ENCODE results near the gene PRRT2.
"Not testable (repeated sequence)": the region's sequence is repeated elsewhere in the genome, so short reads cannot be mapped to it uniquely, and the experiment has no call there.

PRRT2 gene

DNA sequence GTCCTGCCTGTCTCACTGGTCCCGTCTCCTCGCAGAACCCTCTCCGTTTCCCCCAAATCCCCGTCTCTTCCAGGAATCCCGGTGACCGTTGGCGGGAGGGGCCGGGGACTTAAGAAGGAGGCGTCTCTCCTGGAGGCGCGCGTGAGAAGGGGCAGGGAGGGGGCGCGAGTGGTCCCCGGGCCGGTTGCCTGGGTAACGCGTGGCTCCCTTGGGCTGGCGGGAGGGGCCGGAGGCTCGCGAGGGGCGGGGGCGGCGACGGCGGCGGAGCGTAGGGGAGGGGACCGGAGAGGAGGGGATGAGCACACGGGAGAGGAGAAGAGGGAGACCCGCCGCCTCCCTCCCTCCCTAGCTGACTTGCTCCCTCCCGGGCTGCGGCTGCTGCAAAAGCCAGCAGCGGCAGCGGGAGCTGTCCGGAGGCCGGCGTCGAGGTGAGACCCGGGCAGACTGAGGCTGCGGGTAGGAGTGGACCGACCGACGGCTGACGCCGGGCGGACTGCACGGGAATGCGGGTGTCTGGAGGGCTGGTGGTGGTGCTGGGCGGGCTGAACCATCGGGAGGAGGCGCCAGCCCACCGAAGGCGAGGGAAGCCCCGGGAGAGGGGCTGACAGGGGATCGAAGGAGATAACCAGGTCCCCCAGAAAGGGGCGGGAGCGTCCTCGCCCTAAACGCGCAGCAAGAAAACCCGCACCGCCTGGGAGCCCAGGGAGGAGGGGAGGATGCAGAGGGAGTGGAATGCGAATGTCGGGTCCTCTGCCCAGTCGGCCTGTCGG lies at the start of gene PRRT2:
PRRT2 (plus strand) TSS at position 298 of the 770 bp plus-strand sequence. CDS start 862 bp downstream, outside the sequence.
- DNase-seq = peak; percentile 47

DNA sequence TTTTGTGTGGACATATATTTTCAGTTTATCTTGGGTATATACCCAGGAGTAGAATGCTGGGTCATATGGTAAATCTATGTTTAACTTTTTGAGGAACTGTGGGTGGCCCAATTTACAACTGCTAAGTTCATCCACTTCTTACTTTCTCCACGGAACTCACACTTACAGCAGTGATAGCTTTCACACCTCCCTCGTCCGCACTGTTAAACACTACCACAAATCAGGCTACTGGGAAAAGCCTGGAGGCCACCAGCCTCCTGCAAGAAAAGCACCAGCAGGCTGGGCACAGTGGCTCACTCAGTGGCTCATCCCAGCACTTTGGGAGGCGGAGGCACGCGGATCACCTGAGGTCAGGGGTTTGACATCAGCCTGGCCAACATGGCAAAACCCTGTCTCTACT lies 48.7 kb upstream of the PRRT2 start:
- DNase-seq = no peak

DNA sequence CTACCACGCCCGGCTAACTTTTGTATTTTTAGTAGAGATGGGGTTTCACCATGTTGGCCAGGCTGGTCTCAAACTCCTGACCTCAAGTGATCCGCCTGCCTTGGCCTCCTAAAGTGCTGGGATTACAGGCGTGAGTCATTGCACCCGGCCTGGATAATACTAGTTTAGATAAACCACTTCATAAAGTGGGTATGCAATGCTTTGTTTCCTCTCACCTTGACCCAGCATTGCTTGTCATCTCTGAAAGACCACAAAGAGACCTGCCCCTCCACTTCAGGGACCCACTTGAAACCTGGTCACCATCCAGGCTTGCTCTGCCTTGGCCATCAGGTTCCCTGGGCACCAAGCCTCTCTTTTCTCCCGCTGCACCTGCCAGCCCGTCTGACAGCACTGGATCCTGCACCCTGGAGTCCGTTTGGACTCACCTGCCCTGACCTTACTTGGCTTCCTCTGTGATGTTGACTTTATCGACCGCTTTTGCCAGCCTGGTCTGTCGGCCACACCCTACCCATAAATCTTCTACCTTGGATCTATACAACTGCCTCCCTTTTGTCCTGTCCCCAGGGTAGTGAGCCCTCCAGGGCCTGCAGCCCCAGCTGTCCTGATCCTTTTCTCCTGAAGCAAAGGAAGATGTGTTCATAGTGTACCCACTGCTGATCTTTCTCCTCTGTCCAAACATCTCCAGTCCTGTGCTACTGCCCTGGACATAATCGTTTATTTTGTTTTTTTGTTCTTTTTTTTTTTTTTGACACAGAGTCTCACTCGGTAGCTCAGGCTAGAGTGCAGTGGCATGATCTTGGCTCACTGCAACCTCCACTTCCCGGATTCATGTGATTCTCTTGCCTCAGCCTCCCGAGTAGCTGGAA lies 46.6 kb upstream of the PRRT2 start:
- DNase-seq = no peak

DNA sequence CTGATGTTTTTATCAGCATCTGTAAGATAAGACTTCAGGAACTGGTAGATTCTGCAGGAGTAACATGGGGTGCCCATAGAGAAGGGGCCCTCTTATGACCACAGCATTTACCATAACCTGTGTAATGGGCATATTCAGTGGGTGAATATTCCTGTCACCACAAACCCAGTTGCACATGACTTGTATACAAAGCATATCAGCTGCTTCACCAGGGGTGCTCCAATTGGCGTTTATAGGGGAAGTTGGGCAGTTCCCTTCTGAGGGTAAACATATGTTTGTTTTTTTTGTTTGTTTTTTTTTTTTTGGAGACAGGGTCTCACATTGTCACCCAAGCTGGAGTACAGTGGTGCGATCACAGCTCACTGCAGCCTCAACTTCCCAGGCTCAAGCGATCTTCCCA lies 45.4 kb upstream of the PRRT2 start:
- DNase-seq = no peak

DNA sequence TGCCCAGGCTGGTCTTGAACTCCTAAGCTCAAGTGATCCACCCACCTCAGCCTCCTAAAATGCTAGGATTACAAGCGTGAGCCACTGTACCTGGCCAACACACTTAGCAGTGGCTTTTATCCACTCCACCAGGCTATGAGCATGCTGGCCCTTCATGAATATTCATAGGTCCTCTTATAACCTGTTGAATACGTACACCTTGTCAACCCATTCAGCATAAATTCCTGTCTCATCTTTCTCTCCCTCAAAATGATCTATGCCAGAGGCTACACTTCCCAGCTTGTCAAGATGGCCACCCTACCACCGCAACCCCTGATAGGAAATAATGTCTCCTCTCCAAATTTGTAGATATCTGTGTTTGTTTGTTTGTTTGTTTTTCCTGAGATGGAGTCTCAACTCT lies 44.9 kb upstream of the PRRT2 start:
- DNase-seq = no peak

DNA sequence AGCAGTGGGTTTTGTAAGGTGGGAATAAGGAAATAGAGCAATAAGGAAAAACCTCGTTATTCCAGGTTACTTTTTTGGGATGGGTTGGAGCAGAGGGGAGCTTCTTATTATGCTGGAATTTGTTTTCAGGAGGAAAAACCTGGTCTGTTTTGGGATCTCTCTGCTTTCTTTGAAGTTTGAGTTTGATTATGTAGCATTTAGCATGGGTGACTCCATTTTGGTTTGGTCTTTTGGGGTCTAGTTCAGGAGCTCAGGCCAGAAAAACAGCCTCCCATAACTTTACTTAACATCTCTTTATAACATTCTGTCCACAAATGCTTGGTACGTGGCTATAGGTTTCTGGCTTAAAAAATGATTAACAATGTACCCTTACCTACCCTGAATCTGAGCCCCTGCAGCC lies 42.5 kb upstream of the PRRT2 start:
- DNase-seq = no peak

DNA sequence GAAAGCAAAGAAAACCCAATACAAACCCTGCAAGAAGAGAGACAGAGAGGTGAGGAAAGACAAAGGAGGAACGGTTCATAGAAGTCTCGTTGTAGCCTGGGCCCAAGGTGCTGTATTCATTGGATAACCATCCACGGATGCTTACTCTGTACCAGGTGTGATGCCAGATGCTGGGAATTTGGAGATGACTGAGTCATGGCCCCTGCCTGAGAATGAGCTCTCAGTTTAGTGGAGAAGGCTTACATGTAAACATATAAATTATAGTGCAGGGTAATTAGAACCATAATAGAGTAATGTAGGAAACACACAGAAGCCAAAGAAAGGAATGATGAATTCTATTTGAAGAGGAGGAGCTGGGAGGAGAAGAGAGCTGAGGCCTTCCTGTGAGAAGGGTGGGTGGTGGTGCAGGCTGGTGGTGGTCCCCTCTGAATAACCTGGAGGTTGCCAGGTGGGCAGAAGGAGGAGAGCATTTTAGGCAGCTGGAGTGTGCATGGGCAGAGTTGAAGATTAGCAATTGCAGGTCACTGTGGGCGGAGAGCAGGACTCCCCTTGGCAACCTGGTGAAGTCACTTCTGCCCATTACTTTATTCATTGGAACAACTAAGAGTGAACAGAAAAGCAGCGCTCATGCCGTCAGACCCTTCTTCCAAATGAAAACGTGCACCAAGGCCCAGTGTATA lies 41.6 kb upstream of the PRRT2 start:
- no peak for DNase-seq

DNA sequence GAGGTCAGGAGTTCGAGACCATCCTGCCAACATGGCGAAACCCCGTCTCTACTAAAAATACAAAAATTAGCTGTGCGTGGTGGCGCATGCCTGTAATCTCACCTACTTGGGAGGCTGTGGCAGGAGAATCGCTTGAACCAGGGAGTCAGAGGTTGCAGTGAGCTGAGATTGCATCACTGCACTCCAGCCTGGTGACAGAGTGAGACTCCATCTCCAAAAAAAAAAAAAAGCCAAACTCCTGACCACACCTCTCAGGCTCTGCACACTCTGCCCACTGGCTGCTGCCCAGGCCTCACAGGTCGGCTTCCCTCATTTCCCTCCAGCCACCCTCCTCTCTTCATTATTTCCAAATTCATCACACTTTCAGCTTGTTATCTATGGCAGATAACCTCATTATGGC lies 39.7 kb upstream of the PRRT2 start:
- not testable (repeated sequence) for DNase-seq

DNA sequence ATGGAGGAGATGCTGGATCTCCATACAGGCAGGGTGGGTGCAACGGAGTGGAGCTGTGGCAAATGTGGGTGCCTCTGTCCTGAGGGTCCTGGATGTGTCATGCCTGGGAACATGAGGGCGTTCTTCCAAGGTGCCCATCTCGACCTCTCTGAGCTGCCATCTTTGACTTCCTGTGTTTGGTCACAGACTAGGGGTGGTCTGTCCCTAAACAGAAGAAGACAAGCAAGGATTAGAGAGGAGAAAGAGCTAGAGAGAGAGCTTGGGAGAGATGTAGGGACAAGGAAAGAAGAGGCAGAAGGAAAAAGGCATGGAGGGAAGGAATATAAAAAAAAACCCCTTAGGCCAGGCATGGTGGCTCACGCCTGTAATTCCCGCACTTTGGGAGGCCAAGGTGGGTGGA lies 37.3 kb upstream of the PRRT2 start:
- DNase-seq = no peak

DNA sequence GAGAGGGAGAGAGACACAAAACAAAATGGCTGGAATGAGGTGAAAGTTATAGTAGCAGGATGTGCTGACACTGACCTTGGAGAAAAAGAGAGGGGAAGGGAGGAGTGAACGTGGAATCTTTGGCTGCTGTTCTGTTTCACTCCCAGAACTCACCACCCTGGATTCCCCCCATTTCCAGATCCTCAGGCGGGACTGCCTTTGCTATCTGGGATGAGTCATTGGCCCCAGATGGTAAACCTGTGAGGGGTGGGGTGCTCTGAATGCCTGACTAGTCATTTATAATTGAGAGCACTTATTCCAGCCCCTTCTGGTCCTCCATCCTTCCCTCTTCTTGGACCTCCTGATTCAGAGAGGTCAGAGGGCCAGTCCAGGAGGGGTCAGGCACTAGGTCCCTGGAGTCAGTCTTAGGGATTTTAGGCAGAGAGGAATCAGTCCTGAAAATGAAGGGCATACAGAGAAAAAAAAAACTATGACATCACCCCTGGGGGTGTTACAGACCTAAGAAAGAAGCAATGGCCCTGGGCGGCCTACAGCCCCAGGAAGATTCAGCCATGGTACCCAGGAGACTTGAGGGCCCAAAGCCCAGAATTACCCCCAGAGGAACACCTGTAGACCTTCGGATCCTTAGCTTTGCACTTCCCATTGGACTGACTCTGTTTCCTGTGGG lies 36.1 kb upstream of the PRRT2 start:
- DNase-seq = no peak

DNA sequence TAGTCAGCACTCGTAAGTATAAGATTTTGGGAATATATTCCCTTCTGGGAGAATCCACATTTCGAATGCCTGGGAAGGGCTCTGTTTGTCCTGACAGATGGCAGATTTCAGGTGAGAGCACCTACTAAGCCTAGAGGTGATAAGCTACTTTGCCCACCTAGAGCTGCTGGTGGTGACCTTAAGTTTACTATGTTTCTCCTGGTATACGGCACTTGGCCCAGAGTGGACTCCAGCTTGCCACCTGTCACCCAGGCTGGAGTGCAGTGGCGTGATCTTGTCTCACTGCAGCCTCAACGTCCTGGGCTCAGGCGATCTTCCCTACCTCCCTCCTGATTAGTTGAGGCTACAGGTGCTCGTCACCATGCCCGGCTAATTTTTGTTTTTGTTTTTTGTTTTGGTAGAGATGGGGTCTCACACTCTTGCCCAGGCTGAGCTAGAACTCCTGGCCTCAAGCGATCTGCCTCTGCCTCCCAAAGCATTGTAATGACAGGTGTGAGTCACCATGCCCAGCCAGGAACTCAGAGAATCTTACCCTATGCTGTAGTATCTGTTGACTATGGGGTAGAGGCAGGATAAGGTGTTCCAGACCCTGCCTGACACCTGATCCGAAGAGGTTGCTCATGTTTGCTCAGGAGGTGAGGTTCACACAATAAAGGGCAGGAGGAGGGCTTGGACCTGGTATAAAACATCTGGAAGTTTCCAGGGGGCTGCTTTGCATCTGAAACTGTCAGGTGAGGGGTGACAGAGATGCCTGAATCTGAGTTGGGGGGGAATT lies 34.2 kb upstream of the PRRT2 start, which contains the start of gene ZG16:
ZG16 (plus strand) TSS at position 681 of the 775 bp plus-strand sequence. CDS start 1,011 bp downstream, outside the sequence.
- DNase-seq = no peak

DNA sequence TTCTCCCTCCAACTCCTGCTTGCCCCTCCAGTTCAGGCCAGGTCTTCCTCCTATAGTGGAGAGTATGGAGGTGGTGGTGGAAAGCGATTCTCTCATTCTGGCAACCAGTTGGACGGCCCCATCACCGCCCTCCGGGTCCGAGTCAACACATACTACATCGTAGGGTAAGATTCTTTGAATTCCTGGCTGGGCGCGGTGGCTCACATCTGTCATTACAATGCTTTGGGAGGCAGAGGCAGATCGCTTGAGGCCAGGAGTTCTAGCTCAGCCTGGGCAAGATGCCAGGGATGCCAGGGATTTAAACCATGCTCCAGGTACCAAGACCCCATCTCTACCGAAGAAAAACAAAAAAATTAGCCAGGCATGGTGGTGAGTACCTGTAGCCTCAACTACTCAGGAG lies 32.5 kb upstream of the PRRT2 start:
- DNase-seq = no peak

DNA sequence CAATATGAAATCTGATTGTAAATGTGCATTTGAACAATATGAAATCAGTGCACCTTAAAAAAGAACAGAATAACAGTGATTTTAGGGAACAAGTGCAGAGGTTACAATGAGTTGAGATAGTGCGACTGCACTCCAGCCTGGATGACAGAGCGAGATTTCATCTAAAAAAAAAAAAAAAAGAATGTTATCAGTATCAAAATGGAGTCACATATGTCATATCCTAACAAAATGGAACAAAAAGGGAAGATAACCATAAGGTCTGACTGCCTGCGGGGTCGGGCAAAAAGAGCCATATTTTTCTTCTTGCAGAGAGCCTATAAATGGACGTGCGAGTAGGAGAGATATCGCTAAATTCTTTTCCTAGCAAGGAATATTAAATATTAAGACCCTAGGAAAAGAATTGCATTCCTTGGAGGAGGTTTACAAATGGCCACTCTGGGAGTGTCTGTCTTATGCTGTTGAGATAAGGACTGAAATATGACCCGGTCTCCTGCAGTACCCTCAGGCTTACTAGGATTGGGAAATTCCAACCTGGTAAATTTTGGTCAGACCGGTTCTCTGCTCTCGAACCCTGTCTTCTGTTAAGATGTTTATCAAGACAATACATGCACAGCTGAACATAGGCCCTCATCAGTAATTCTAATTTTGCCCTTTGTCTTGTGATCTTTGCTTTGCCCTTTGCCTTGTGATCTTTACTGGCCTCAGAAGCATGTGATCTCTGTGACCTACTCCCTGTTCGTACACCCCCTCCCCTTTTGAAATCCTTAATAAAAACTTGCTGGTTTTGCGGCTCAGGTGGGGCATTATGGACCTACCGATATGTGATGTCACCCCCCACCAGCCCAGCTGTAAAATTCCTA lies 28.7 kb upstream of the PRRT2 start:
- not testable (repeated sequence) for DNase-seq

DNA sequence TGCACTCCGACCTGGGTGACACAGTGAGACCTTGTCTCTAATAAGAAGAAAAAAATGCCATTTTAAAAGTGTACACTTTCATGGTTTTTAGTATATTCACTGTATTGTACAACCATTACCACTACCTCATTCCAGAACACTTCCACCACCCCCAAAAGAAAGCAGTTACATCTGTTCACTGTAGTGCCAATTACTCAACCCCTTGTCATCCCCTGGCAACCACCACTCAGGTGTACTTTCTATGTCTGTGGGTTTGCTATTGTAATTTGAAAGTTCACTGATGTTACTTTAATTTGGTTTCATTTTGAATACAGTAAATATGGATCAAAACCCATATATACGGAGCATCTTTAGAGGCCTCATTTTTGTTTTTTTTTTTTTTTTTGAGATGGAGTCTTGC lies 27.8 kb upstream of the PRRT2 start:
- peak; percentile 55 for DNase-seq

DNA sequence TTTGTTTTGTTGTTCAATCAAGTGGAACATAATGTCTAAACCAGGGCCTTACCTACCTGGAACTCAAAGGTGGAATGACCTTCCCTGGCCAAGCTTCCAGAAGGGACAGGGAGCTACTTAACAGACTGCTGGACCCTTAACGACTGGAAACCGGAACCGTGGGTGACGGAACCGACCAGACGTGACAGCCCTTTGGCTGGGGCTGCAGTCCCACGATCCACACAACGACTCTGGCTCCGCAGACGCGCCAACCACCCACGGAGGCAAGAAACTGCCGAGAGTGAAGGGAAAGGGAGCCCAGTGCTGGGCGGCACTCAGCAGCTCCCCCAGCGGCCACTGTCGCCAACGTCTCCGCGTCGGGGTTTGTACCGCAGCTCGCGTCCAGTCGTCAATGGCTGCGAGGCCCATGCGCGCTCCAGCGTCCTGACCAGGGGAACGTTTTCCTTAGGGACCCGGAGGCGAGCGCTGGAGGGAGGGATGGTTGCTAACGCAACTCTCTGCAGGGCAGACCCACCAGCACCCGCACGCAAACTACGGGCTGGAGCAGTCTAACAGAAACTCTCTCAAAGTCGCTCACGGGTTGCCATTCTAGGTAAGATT lies 27.0 kb upstream of the PRRT2 start:
- DNase-seq = peak; percentile 79

DNA sequence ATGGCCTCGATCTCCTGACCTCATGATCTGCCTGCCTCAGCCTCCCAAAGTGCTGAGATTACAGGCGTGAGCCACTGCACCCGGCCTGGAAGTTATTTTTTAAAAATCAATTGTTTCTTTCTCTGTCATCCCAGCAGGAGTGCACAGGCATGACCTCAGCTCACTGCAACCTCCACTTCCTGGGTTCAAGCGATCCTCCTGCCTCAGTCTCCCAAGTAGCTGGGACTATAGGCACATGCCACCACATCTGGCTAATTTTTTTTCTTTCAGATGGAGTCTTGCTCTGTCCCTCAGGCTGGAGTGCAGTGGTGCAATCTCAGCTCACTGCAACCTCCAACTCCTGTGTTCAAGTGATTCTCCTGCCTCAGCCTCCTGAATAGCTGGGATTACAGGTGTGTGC lies 24.8 kb upstream of the PRRT2 start:
- not testable (repeated sequence) for DNase-seq

DNA sequence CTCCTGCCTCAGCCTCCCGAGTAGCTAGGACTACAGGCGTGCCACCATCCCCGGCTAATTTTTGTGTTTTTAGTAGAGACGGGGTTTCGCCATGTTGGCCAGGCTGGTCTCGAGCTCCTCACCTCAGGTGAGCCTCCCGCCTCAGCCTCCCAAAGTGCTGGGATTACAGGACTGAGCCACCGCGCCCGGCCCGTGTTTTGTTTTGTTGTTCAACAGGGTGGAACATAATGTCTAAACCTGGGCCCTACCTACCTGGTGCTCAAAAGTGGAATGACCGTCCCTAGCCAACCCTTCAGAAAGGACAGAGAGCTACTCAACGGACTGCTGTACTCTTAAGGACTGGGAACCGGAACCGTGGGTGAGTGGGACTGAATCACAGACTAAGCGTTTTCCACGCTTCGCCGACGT lies 22.2 kb upstream of the PRRT2 start:
- DNase-seq = no peak

DNA sequence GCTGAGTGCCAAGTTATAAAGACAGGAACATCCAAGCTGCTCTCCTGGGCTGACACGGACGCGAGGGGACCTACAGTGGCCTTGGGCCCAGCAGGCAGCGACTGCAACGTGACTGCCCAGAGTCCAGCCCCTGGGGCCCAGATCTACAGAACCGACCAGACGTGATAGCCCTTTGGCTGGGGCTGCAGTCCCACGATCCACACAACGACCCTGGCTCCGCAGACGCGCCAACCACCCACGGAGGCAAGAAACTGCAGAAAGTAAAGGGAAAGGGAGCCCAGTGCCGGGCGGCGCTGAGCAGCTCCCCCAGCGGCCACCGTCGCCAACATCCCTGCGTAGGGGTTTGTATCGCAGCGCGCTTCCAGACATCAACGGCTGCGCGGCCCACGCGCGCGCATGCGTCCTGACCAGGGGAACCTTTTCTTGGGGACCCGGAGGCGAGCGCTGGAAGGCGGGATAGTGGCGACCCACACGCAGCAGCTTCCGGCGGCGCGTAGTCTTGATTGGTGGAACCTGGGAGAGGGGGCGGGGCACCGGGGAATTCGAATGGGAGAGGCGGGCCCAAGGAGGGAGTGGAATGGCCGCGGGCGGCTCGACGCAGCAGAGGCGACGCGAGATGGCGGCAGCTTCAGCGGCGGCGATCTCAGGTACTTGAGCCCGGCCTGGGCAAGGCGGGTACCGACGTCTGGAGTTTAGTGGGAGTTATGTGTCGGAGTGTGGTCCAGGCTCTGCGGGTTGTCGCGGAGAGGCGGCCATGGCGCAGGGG lies 21.6 kb upstream of the PRRT2 start, which contains the start of gene KIF22:
KIF22 (plus strand) TSS at position 569 of the 766 bp plus-strand sequence; CDS start at position 578, 9 bp downstream.
- DNase-seq = peak; percentile 100

All from stimulated activated CD4-positive, alpha-beta T cell treated with anti-CD3 and anti-CD28 coated beads, Interleukin-4, amount 100 ng/mL, for 24 hours (primary cell).